HEK293 (cell line): ENCODE measurements around the gene CYBRD1.

Source experiments
- CTCF ChIA-PET: fragments of 350-600 bp; formaldehyde crosslinking; extraction: SDS; loops from one replicate; lab custom pipeline; 2021; ENCODE audit warnings: antibody characterized with exemption; lab: Yijun Ruan, JAX
- POLR2A ChIA-PET: fragments of 300-600 bp; formaldehyde crosslinking; extraction: SDS; loops from one replicate; lab custom pipeline; 2020; ENCODE audit warnings: antibody characterized with exemption, inconsistent platforms; lab: Yijun Ruan, JAX
- H3K27ac ChIP-seq: fragments of 200-500 bp; sonication (Bioruptor generic); 2 replicates; pipeline ENCODE4 v1.5.1; 2014; ENCODE audit warnings: low read depth, low read length, control low read depth, inconsistent platforms; ENCODE audit errors: extremely low read depth
- H3K36me3 ChIP-seq, 2 experiments: fragments of 200-500 bp in 1 of 2; sonication (Bioruptor generic) in 1 of 2; 1 replicate in 1 of 2; 2 replicates in 1 of 2; pipeline ENCODE4 v1.5.1; 2014 to 2017; ENCODE audit warnings: inconsistent platforms in 2 of 2, low read length in 2 of 2; ENCODE audit not compliant: control insufficient read depth in 2 of 2, insufficient read depth in 1 of 2
- H3K4me1 ChIP-seq: fragments of 200-500 bp; sonication (Bioruptor generic); 2 replicates; pipeline ENCODE4 v1.5.1; 2014; ENCODE audit warnings: mild to moderate bottlenecking, low read length, inconsistent platforms; ENCODE audit not compliant: control insufficient read depth, insufficient read depth
- H3K4me3 ChIP-seq: 2 replicates; pipeline ENCODE4 v1.5.1; 2011; ENCODE audit warnings: low read depth, mild to moderate bottlenecking, control low read depth, low read length, moderate library complexity
- H3K9me3 ChIP-seq: fragments of 200-500 bp; sonication (Bioruptor generic); 2 replicates; pipeline ENCODE4 v1.5.1; 2014; ENCODE audit warnings: low read depth, low read length, inconsistent platforms; ENCODE audit not compliant: control insufficient read depth, insufficient read depth
- GLI2 ChIP-seq: fragments of 450-650 bp; formaldehyde crosslinking; IDR thresholded peaks from 2 replicates; pipeline ENCODE4; 2017; ENCODE audit warnings: missing biosample characterization, missing genetic modification characterization, low read depth, borderline replicate concordance
- HIC1 ChIP-seq: fragments of 450-650 bp; formaldehyde crosslinking; IDR thresholded peaks from 2 replicates; pipeline ENCODE4 v1.5.1; 2016; ENCODE audit warnings: missing biosample characterization, missing genetic modification characterization
- KLF7 ChIP-seq: fragments of 450-650 bp; formaldehyde crosslinking; IDR thresholded peaks from 2 replicates; pipeline ENCODE4 v1.5.1; 2016; ENCODE audit warnings: missing biosample characterization, missing genetic modification characterization, borderline replicate concordance
- OVOL3 ChIP-seq: fragments of 450-650 bp; formaldehyde crosslinking; IDR thresholded peaks from 2 replicates; pipeline ENCODE4 v1.5.1; 2016; ENCODE audit warnings: missing biosample characterization, missing genetic modification characterization
- PRDM6 ChIP-seq: fragments of 450-650 bp; formaldehyde crosslinking; IDR thresholded peaks from 2 replicates; pipeline ENCODE4 v1.5.1; 2017; ENCODE audit warnings: missing biosample characterization, missing genetic modification characterization
- YY1 ChIP-seq: fragments of 450-650 bp; formaldehyde crosslinking; IDR thresholded peaks from 2 replicates; pipeline ENCODE4 v1.5.1; 2018; ENCODE audit warnings: missing biosample characterization, missing genetic modification characterization
- ZBTB17 ChIP-seq: fragments of 450-650 bp; formaldehyde crosslinking; IDR thresholded peaks from 2 replicates; pipeline ENCODE4 v1.5.1; 2016; ENCODE audit warnings: missing biosample characterization, missing genetic modification characterization
- ZBTB20 ChIP-seq: fragments of 450-650 bp; formaldehyde crosslinking; IDR thresholded peaks from 2 replicates; pipeline ENCODE4 v1.5.1; 2016; ENCODE audit warnings: missing biosample characterization, missing genetic modification characterization
- ZBTB48 ChIP-seq: fragments of 450-650 bp; formaldehyde crosslinking; IDR thresholded peaks from 2 replicates; pipeline ENCODE4 v1.5.1; 2016; ENCODE audit warnings: missing biosample characterization, missing genetic modification characterization
- ZFHX2 ChIP-seq: fragments of 450-650 bp; formaldehyde crosslinking; conservative IDR thresholded peaks from 2 replicates; pipeline ENCODE4 v1.5.1; 2016; ENCODE audit warnings: missing biosample characterization, missing genetic modification characterization
- ZNF140 ChIP-seq: fragments of 450-650 bp; formaldehyde crosslinking; IDR thresholded peaks from 2 replicates; pipeline ENCODE4 v1.5.1; 2016; ENCODE audit warnings: missing biosample characterization, missing genetic modification characterization
- ZNF394 ChIP-seq: fragments of 450-650 bp; formaldehyde crosslinking; IDR thresholded peaks from 2 replicates; pipeline ENCODE4 v1.5.1; 2016; ENCODE audit warnings: missing biosample characterization, missing genetic modification characterization, mild to moderate bottlenecking, moderate library complexity, borderline replicate concordance
- ZNF449 ChIP-seq: fragments of 450-650 bp; formaldehyde crosslinking; IDR thresholded peaks from 2 replicates; pipeline ENCODE4 v1.5.1; 2017; ENCODE audit warnings: missing biosample characterization, mild to moderate bottlenecking, missing genetic modification characterization, moderate library complexity
- ZNF514 ChIP-seq: fragments of 450-650 bp; formaldehyde crosslinking; IDR thresholded peaks from 2 replicates; pipeline ENCODE4 v1.5.1; 2016; ENCODE audit warnings: missing biosample characterization, missing genetic modification characterization
- ZNF529 ChIP-seq: fragments of 450-650 bp; formaldehyde crosslinking; IDR thresholded peaks from 2 replicates; pipeline ENCODE4 v1.5.1; 2017; ENCODE audit warnings: missing genetic modification characterization, missing biosample characterization; ENCODE audit not compliant: insufficient replicate concordance
- ZNF610 ChIP-seq: fragments of 450-650 bp; formaldehyde crosslinking; IDR thresholded peaks from 2 replicates; pipeline ENCODE4 v1.5.1; 2016; ENCODE audit warnings: missing biosample characterization, missing genetic modification characterization, borderline replicate concordance
- ZNF660 ChIP-seq: fragments of 450-650 bp; IDR thresholded peaks from 2 replicates; pipeline ENCODE4 v1.5.1; 2018; ENCODE audit warnings: missing biosample characterization, mild to moderate bottlenecking, missing genetic modification characterization
- ZNF670 ChIP-seq: fragments of 450-650 bp; formaldehyde crosslinking; IDR thresholded peaks from 2 replicates; pipeline ENCODE4 v1.5.1; 2016; ENCODE audit warnings: missing biosample characterization, missing genetic modification characterization, low read depth
- ZNF768 ChIP-seq: fragments of 450-650 bp; formaldehyde crosslinking; IDR thresholded peaks from 2 replicates; pipeline ENCODE4 v1.5.1; 2018; ENCODE audit warnings: missing biosample characterization, mild to moderate bottlenecking, missing genetic modification characterization
- ZNF776 ChIP-seq: fragments of 450-650 bp; formaldehyde crosslinking; IDR thresholded peaks from 2 replicates; pipeline ENCODE4 v1.5.0; 2017; ENCODE audit warnings: missing biosample characterization, missing genetic modification characterization, borderline replicate concordance
- ZNF792 ChIP-seq: fragments of 450-650 bp; formaldehyde crosslinking; IDR thresholded peaks from 2 replicates; pipeline ENCODE4 v1.5.1; 2016; ENCODE audit warnings: missing biosample characterization, missing genetic modification characterization
- ZSCAN16 ChIP-seq: fragments of 450-650 bp; formaldehyde crosslinking; IDR thresholded peaks from 2 replicates; pipeline ENCODE4 v1.5.1; 2016; ENCODE audit warnings: missing biosample characterization, missing genetic modification characterization
- ZSCAN30 ChIP-seq: fragments of 450-650 bp; IDR thresholded peaks from 2 replicates; pipeline ENCODE4 v1.5.1; 2018; ENCODE audit warnings: missing biosample characterization, mild to moderate bottlenecking, missing genetic modification characterization, moderate library complexity
- TF ChIP-seq, protein P1 (sequence below): fragments of 450-650 bp; formaldehyde crosslinking; IDR thresholded peaks from 2 replicates; pipeline ENCODE4 v1.5.1; 2016; ENCODE audit warnings: missing biosample characterization, missing genetic modification characterization

The CYBRD1 gene

DNA sequence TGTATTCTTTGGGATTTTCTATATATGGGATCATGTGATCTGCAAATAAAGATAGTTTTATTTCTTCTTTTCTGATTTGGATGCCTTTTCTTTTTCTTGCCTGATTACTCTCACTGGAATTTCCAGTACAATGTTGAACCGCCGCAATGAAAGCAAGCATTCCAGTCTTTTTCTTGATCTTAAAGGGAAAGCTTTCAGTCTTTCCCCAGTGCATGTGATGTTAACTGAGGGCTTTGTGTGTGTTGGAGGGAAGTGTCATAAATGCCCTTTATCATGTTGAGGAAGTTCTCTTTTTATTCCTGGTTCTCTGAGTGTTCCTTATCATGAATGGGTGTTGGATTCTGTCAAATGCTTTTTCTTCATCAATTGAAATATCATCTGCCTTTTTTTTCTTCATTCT lies 16.9 kb upstream of the CYBRD1 start:
- Histone ChIP-seq H3K36me3 (no peaks in the 10 kb centered on the region), H3K27ac (no peak overlapping the region), H3K4me1 (no peaks in the 10 kb centered on the region), H3K4me3 (no peak overlapping the region), H3K9me3 (no peaks in the 10 kb centered on the region)
- ChIA-PET CTCF (interaction anchor here (0.7 kb wide), 1 partner anchor 26 kb away, joined by 4 read pairs; no protein-coding TSS in a partner anchor), POLR2A (no interaction called here)
- TF ChIP-seq OVOL3 (tag by site-specific recombination) (no peak), ZNF776 (no peak), ZNF610 (tag by site-specific recombination) (no peak), ZNF670 (tag by site-specific recombination) (no peak), ZNF514 (tag by site-specific recombination) (no peak), ZBTB48 (tag by site-specific recombination) (no peak), ZBTB20 (tag by site-specific recombination) (no peak), ZSCAN30 (tag by site-specific recombination) (no peak), ZNF768 (tag by site-specific recombination) (no peak)
- TF ChIP-seq, protein P1, sequence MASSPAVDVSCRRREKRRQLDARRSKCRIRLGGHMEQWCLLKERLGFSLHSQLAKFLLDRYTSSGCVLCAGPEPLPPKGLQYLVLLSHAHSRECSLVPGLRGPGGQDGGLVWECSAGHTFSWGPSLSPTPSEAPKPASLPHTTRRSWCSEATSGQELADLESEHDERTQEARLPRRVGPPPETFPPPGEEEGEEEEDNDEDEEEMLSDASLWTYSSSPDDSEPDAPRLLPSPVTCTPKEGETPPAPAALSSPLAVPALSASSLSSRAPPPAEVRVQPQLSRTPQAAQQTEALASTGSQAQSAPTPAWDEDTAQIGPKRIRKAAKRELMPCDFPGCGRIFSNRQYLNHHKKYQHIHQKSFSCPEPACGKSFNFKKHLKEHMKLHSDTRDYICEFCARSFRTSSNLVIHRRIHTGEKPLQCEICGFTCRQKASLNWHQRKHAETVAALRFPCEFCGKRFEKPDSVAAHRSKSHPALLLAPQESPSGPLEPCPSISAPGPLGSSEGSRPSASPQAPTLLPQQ (tag by site-specific recombination): no peak

GRCh38 chr2:171509945-171510731 lies 12.1 kb upstream of the CYBRD1 start:
- no peak for TF ChIP-seq ZNF529
- no peak for TF ChIP-seq ZBTB17
- TF ChIP-seq ZBTB20 (tag by site-specific recombination): no peak
- TF ChIP-seq ZNF660 (tag by site-specific recombination): no peak
- TF ChIP-seq ZNF140 (tag by site-specific recombination): 0 out of 2 replicates have a peak, but pooled peaks have one; percentile 13

DNA sequence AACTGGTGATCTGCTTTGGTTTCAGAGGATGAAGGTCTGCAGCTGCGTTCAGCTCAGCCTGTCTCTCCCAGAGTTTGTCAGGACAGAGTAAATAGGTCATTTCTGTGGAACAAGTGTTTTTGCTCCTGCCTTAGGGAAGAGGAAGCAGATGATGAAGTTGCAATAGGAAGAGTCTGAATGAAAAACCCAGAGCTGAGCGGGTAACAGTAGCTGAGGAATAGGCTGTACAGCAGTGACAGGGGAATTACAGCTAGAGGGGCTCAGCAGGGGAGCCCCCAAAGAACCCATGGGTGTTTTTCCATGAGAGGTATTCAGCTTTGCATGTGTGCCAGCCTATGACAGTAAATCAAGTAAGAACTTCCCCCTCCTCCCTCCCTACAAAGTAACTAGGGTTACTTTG lies 10.3 kb upstream of the CYBRD1 start:
- ChIA-PET POLR2A (no interaction called here), CTCF (no interaction called here)
- Histone ChIP-seq H3K27ac (no peak overlapping the region), H3K4me3 (no peak overlapping the region), H3K9me3 (no peaks in the 10 kb centered on the region), H3K4me1 (no peaks in the 10 kb centered on the region), H3K36me3 (no peaks in the 10 kb centered on the region)
- TF ChIP-seq ZFHX2: no peak
- no peak for TF ChIP-seq GLI2
- TF ChIP-seq ZNF792 (tag by site-specific recombination): no peak
- TF ChIP-seq ZSCAN16 (tag by site-specific recombination): no peak
- no peak for TF ChIP-seq KLF7 (tag by site-specific recombination)
- no peak for TF ChIP-seq ZNF449 (tag by site-specific recombination)
- TF ChIP-seq ZNF394 (tag by site-specific recombination): no peak
- no peak for TF ChIP-seq PRDM6 (tag by site-specific recombination)
- TF ChIP-seq HIC1 (tag by site-specific recombination): no peak
- TF ChIP-seq YY1: no peak

More at GRCh38 chr2:171509945-171510731, 12.1 kb upstream of the CYBRD1 start:
- Histone ChIP-seq H3K4me3 (no peak overlapping the region), H3K4me1 (no peaks in the 10 kb centered on the region), H3K36me3 (no peaks in the 10 kb centered on the region), H3K27ac (no peak overlapping the region), H3K9me3 (no peaks in the 10 kb centered on the region)
- CTCF ChIA-PET: interaction anchor here (0.6 kb wide), 2 partner anchors 109 to 1365 kb away, joined by 3 read pairs; no protein-coding TSS in a partner anchor
- POLR2A ChIA-PET: no interaction called here
